ENCODE measurements around the gene GPR158.

The GPR158 gene

GRCh38 chr10:25604591-25604990 lies 429.8 kb downstream of the GPR158 start:
- DNase-seq, result no peak

DNA sequence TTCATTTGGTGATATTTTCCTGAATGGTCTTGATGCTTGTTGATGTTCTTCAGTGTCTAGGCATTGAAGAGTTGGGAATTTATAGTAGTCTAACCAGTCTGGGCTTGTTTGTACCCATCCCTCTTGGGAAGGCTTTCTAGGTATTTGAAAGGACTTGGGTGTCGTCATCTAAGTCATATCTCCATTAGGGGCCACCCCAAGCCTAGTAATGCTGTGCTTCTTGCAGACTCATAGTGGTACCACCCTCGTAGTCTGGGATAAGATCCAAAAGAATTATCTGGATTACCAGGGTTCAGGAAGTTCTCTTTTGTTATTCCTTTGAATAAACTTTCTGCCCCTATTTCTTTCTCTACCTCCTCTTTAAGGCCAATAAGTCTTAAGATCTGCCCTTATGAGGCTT lies 439.9 kb downstream of the GPR158 start:
- no peak for DNase-seq

- DNase-seq, result no peak
These were observed 441.1 kb downstream of the GPR158 start for GRCh38 chr10:25615926-25616325.

- DNase-seq, result no peak
These were observed 442.2 kb downstream of the GPR158 start for GRCh38 chr10:25616903-25617592.

DNA sequence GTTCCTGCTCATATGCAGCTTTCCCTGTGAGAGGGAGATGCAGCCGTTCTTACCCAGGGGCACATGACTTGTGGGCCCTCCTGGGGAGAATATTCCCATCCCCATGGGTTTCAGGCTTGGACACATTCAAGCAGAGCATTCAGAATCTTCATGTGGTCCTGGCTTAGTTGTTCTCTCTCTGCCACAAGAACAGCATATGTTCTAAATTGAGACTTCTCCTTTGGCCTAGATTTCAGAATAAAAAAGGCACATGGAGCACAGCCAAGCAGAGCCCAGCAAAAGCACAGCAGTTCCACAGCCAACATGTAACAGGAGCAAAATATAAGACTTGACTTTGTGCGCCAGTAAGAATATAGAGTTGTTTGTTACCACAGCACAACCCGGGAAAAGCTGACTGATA lies 452.8 kb downstream of the GPR158 start:
- DNase-seq, result no peak

DNA sequence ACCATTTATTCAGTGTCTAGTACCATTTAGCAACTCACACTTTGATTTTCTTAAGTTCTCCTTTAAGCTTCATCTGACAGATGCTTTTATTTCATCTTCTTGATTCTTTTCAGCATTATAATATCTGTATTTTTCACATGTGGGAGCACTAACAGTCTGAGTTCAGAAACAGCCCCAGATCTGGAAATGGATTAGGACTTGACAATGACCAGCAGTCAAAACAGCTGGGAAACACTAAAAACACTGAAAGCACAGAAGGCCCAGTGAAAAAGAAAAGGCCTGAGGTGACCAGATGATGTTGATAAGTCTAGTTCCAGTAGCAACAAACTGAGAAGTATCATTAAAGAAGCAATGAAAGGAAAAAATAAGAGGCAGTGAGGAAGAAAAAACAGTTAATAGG lies 454.5 kb downstream of the GPR158 start:
- no peak for DNase-seq

DNA sequence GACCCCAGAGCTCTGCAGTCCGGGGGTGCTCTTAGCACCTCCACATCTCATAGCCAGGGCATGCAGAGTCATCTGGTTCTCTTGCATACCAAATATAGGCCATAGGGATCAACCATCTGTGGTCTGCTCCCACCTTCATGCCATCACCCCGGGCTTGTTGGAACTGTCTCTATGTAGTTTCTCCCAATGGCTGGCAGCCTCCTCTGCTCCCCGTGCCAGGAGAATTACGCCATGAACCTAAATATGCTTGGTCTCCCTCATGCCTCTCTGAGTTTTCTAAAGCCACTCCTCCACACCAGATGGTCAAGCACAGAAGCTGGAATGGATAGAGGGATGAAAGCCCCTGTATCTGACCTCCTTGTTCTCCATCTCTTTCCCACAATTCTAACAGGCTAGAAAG lies 456.7 kb downstream of the GPR158 start:
- no peak for DNase-seq

- no peak for DNase-seq
These were observed 458.0 kb downstream of the GPR158 start for GRCh38 chr10:25632802-25633201.

- no peak for DNase-seq
These were observed 458.7 kb downstream of the GPR158 start for GRCh38 chr10:25633542-25633941.

- no peak for DNase-seq
These were observed 464.8 kb downstream of the GPR158 start for GRCh38 chr10:25639646-25640045.

- DNase-seq, result no peak
These were observed 466.8 kb downstream of the GPR158 start for GRCh38 chr10:25641595-25641994.

- no peak for DNase-seq
These were observed 467.9 kb downstream of the GPR158 start for GRCh38 chr10:25642721-25643120.

DNA sequence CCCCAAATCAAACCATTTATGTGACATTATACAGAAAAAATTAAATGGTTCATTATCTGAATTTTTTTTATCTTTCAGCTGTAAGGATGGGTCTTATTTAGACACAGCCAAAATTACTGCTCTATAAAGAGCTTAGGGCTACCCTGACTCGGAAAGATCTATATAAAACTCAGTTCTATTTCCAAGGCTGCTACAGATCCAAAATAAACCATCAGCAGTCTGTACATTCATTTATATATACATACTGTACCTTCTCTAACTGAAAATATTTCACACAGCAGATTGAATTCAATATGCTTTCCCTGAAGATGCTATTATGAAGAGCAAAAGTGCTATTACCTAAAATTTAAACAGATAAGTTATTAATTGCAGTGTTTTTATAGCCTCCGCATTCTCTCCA lies 471.6 kb downstream of the GPR158 start:
- no peak for DNase-seq

- DNase-seq, result no peak
These were observed 476.7 kb downstream of the GPR158 start for GRCh38 chr10:25651534-25651933.

Measured in DMS53 (cell line).